ENCODE measurements around the gene CD151. TPM values are rescaled to one million over a fixed set of nuclear protein-coding genes. Genes with fewer than 3 reads are reported as not detected.

Gene CD151
- total RNA-seq, 1 donor from 2014 or later = 34.6 TPM

- FAIRE-seq = no peak
- no peak for DNase-seq (ENCODE audit: low spot score in 2 of 2)
Measured at GRCh38 chr11:827146-827896, 5.4 kb upstream of the CD151 start.

- no peak for DNase-seq (ENCODE audit: low spot score in 2 of 2)
- FAIRE-seq = no peak
Measured at GRCh38 chr11:827897-828192, 4.9 kb upstream of the CD151 start, which contains the start of gene CRACR2B. CRACR2B (plus strand) TSS chr11:827919; CDS start chr11:828608, 689 bp downstream.

- no peak for DNase-seq (ENCODE audit: low spot score in 2 of 2)
Measured at GRCh38 chr11:828506-829175, 4.1 kb upstream of the CD151 start.

GRCh38 chr11:829176-829846 is 3.4 kb upstream of the CD151 start:
- FAIRE-seq (no peak), DNase-seq (ENCODE audit: low spot score in 2 of 2) (no peak)

More at GRCh38 chr11:828506-829175, 4.1 kb upstream of the CD151 start:
- no peak for FAIRE-seq

GRCh38 chr11:829847-830294 is 2.9 kb upstream of the CD151 start:
- DNase-seq (ENCODE audit: low spot score in 2 of 2) (no peak), FAIRE-seq (no peak)

GRCh38 chr11:830295-831117 is 2.2 kb upstream of the CD151 start:
- peak in 1 of 2 donors; percentile 58 for DNase-seq (ENCODE audit: low spot score in 2 of 2)

GRCh38 chr11:831118-831864 is 1.5 kb upstream of the CD151 start:
- FAIRE-seq = no peak
- DNase-seq (ENCODE audit: low spot score in 2 of 2) = no peak

More at GRCh38 chr11:830295-831117, 2.2 kb upstream of the CD151 start:
- FAIRE-seq = no peak

GRCh38 chr11:831961-832528 is 707 bp upstream of the CD151 start:
- FAIRE-seq (no peak), DNase-seq (ENCODE audit: low spot score in 2 of 2) (no peak)

GRCh38 chr11:833114-833791 is 501 bp downstream of the CD151 start:
- FAIRE-seq (no peak), DNase-seq (ENCODE audit: low spot score in 2 of 2) (no peak)

GRCh38 chr11:833849-834311 is 1.1 kb downstream of the CD151 start:
- DNase-seq (ENCODE audit: low spot score in 2 of 2) (no peak), FAIRE-seq (no peak)

- no peak for FAIRE-seq
- DNase-seq (ENCODE audit: low spot score in 2 of 2) = peak in 1 of 2 donors; percentile 73
Measured at GRCh38 chr11:834371-835316, 1.9 kb downstream of the CD151 start.

GRCh38 chr11:836274-836673 is 3.5 kb downstream of the CD151 start:
- no peak for FAIRE-seq
- no peak for DNase-seq (ENCODE audit: low spot score in 2 of 2)

GRCh38 chr11:836700-837099 is 3.9 kb downstream of the CD151 start:
- DNase-seq (ENCODE audit: low spot score in 2 of 2) = no peak
- FAIRE-seq = no peak

- no peak for DNase-seq (ENCODE audit: low spot score in 2 of 2)
- FAIRE-seq = no peak
Measured at GRCh38 chr11:837189-837989, 4.6 kb downstream of the CD151 start.

GRCh38 chr11:837990-838307 is 5.2 kb downstream of the CD151 start:
- FAIRE-seq = no peak
- no peak for DNase-seq (ENCODE audit: low spot score in 2 of 2)

- DNase-seq (ENCODE audit: low spot score in 2 of 2) (no peak), FAIRE-seq (no peak)
Measured at GRCh38 chr11:838441-839279, 5.9 kb downstream of the CD151 start.

Data from frontal cortex (tissue), 4 donors.